NCI-H1417 (cell line): ENCODE results near the gene ANKRD13C.
"Not testable (repeated sequence)": the region's sequence is repeated elsewhere in the genome, so short reads cannot be mapped to it uniquely, and the experiment has no call there.

Experiments used
- DNase-seq, 3 experiments: peaks; one replicate each; lab custom pipeline; 2025; lab: John Stamatoyannopoulos, UW

ANKRD13C gene, protein sequence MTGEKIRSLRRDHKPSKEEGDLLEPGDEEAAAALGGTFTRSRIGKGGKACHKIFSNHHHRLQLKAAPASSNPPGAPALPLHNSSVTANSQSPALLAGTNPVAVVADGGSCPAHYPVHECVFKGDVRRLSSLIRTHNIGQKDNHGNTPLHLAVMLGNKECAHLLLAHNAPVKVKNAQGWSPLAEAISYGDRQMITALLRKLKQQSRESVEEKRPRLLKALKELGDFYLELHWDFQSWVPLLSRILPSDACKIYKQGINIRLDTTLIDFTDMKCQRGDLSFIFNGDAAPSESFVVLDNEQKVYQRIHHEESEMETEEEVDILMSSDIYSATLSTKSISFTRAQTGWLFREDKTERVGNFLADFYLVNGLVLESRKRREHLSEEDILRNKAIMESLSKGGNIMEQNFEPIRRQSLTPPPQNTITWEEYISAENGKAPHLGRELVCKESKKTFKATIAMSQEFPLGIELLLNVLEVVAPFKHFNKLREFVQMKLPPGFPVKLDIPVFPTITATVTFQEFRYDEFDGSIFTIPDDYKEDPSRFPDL

GRCh38 chr1:70354332-70355110 lies at the start of gene ANKRD13C:
Gene ANKRD13C, minus strand, starts transcription at chr1:70354722. Its CDS starts 314 bp downstream, at chr1:70354408.
- DNase-seq = peak; percentile 93 to 99 (median 95)

GRCh38 chr1:70403759-70404158 lies 49.2 kb upstream of the ANKRD13C start:
- no peak for DNase-seq

DNA sequence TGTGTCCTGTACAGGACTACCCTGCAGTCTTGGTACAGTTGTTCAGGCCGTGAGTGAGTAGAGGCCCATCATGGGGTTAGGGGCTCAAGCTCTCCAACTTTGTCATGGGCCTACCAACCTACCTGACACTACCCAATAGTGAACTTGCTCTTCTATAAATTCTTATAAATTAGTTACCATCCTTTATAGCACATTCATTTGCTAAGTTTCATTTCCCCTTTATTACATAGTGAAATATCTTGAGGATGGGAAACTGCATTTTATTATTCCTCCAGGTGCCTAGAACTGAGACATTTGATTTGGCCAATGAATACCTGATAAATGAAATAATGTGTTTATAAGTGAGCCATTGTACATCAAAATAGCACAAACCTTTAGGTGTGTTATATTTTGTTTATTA lies 47.5 kb upstream of the ANKRD13C start:
- no peak for DNase-seq

GRCh38 chr1:70400335-70400734 lies 45.8 kb upstream of the ANKRD13C start:
- DNase-seq = no peak

GRCh38 chr1:70397013-70397412 lies 42.5 kb upstream of the ANKRD13C start:
- DNase-seq = no peak

DNA sequence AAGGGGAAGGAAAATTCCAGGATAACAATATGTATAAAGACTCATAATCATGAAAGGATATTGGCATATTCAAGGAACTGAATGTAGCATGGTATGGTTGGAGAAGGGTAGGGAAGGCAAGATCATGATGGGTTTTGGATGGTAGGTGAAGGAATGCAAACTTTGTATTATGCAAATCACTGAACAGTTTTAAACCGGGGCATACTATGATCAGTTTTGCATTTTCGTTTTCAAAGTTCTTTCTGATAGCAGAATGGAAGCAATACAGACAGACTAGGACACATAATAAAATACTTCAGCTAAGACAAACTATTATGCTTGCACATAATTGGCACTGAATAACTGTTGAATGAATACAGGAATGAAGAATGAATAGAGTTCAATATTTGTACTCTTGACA lies 42.1 kb upstream of the ANKRD13C start:
- DNase-seq = no peak

DNA sequence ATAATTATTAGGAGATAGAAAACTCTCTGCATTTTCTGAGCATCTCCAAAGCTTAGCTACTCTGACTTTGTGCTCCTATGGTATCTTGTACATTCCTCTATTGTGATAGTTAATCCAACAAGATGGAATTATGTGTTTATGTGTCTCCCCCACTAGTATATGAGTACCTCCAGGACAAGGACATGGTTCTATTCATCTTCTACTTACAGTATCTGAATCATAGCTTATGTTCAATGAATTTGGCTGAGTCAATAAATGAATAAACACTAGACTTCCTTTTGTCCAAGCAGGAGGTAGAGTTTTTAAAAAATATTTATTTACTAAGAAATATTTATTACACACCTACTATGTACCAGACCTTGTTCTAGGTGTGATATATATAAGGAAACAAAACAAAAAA lies 38.1 kb upstream of the ANKRD13C start:
- DNase-seq = no peak

- no peak for DNase-seq
Observed at GRCh38 chr1:70387507-70387906, 33.0 kb upstream of the ANKRD13C start.

DNA sequence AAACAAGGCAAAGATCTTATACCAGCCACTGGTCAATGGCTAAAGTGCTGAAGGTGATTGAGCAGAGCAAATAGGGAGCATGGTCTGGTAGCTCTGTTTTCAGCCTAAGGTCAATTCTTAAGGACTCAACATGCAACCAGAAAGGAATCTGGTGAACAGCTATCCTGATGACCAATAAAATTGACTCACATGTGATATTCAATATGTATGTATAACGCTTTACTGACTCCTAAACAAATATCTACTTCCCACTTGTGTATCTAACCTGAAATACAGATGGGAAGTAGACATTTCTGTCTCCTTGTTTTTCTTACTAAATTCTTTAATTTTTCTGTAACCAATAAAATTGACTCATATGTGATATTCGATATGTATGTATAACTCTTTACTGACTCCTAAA lies 31.6 kb upstream of the ANKRD13C start:
- DNase-seq = no peak

DNA sequence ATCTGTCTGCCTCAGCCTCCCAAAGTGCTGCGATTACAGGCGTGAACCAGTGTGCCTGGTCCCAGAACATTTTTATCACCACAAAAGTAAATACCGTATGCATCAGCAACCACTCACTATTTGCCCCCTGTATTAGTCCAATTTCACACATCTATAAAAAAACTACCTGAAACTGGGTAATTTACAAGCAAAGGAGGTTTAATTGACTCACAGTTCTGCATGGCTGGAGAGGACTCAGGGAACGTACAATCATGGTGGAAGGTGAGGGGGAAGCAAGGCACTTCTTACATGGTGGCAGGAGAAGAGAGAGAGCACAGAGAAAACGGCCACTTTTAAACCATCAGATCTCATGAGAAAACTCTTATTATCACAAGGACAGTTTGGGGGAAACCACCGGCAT lies 31.0 kb upstream of the ANKRD13C start:
- no peak for DNase-seq

DNA sequence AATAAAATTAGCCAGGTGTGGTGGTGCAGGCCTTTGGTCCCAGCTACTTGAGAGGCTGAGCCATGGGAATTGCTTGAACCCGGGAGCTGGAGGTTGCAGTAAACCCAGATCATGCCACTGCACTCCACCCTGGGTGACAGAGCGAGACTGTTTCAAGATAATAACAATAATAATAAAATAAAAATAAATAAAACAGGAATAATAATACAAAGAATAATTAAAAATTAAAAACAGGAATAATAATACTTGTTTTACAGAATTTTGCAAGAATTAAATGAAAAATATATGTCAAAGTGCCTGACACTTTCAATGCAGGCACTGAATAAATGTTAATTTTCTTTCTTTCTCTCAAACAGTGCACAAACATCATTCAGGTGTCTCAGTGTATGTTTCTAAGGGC lies 30.0 kb upstream of the ANKRD13C start:
- no peak for DNase-seq

DNA sequence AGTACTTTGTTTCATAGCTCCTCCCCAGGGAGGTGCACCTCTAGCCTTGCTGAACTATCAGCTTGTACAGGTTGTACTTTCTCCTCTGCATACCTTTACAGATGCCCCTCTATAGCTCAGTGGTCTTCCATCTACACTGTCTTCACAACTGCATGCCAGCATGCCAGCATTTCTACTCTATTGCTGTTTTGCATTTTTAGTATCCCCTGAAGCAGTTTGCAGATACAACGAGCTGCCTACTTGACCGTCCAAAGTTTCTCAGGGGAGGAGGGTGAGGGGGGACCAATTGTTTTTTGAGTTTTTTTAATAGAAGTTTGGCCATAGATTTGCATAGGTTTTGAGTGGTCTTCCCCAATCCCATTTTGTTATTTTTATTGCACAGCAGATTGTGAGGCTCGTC lies 29.0 kb upstream of the ANKRD13C start:
- no peak for DNase-seq

DNA sequence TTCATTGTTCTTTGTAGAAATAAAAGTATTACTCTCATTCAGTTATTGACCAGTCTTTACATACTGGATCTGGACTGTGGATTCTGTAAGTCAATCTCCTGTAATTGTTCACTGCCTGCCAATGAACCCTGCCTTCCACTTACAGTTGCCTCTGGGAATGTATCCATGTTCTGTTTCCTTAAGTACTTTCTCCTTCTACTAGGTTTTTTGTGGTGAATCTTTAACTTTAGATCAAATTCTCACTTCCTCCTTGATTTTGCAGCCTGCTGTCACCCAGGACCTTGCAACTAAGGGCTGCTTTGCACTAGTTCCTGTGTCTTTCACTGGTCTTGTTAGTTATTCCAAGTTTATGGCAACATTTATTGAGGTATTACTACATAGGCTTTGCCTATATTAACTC lies 28.2 kb upstream of the ANKRD13C start:
- DNase-seq = no peak

DNA sequence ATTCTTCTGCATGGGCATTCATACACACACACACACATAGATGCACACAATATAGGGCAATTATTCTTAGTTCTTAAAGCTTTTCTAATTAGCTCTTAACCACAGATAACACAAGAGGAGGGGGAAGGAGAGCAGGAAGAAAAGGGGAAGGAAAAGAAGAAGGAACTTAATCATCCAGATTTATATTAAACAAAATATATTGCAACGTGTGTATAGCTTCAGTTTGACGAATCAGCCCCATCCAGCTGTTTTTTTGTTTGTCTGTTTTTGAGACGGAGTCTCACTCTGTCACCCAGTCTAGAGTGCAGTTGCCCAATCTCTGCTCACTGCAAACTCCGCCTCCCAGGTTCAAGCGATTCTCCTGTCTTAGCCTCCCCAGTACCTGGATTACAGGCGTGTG lies 21.7 kb upstream of the ANKRD13C start:
- DNase-seq = no peak

DNA sequence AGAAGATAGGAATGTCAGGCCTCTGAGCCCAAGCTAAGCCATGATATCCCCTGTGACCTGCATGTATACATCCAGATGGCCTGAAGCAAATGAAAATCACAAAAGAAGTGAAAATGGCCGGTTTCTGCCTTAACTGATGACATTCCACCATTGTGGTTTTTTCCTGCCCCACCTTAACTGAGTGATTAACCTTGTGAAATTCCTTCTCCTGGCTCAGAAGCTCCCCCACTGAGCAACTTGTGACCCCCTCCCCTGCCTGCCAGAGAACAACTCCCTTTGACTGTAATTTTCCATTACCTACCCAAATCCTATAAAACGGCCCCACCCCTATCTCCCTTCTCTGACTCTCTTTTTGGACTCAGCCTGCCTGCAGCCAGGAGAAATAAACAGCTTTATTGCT lies 19.1 kb upstream of the ANKRD13C start:
- not testable (repeated sequence) for DNase-seq

GRCh38 chr1:70372426-70372825 lies 17.9 kb upstream of the ANKRD13C start:
- no peak for DNase-seq

DNA sequence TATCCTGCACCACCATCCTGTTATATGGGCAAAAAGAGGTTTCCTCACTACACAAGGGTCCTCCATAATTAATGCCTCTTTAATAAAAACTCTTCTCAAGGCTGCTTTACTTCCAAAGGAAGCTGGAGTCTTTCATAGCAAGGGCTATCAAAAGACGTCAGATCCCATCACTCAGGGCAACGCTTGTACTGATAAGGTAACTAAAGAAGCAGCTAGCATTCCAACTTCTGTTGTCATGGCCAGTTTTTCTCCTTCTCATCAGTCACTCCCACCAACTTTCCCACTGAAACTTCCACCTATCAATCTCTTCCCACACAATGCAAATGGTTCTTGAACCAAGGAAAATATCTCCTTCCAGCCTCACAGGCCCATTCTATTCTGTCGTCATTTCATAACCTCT lies 17.1 kb upstream of the ANKRD13C start:
- DNase-seq = not testable (repeated sequence)

GRCh38 chr1:70367397-70367796 lies 12.9 kb upstream of the ANKRD13C start:
- not testable (repeated sequence) for DNase-seq

DNA sequence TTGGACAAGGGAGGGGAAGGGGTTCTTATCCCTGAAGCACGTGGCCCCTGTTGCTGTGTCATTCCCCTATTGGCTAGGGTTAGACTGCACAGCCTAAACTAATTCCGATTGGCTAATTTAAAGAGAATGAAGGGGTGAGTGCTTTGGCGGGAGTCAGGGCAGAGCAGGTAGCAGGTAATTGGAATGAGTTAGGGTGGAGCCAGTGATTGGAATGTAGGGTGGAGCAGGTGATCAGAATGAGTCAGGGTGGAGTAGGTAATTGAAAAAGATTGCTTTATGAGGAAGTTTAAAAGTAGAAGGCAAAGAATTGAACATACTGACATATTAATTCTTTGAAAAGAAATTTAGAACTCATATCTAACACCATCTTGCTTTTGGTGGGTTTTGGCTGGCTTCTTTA lies 12.5 kb upstream of the ANKRD13C start:
- not testable (repeated sequence) for DNase-seq

DNA sequence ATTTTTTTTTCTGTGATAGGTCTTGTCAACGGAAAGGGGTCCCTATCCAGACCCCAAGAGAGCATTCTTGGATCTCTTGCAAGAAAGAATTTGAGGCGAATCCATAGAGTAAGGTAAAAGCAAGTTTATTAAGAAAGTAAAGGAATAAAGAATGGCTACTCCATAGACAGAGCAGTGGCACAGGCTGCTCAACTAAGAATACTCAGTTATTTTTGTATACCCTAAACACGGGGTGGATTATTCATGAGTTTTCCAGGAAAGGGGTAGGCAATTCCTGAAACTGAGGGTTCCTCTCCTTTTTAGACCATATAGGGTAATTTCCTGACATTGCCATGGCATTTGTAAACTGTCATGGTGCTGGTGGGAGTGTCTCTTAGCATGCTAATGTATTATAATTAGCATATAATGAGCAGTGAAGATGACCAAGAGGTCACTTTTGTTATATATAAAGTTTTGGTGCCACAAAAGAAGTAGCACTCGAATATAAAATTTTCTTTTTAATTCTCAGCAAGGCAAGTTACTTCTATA lies 12.0 kb upstream of the ANKRD13C start:
- not testable (repeated sequence) for DNase-seq

GRCh38 chr1:70364439-70364838 lies 9.9 kb upstream of the ANKRD13C start:
- no peak for DNase-seq

GRCh38 chr1:70361727-70362398 lies 7.3 kb upstream of the ANKRD13C start:
- DNase-seq = no peak
